ENCODE measurements around the gene STAT5A.

DNA sequence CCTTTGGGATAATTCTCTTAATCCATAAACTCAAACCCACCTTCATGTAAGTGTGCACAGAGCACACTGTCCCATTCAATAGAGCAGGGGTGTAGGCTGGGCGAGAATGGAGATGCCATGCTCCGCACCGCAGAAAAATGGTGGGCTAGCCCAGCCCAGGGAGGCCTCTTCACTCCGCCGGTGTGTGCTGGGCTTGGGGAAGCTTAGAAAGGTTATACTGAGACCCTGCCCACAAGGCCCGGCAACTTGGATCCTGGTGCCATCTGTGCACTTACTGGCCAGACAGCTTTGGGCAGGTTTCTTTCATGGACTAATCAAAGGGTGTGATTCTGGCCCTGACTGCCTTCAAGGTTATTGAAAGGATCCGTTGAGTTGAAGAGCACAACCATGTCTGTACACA lies 3.7 kb upstream of the STAT5A start:
- TF ChIP-seq, protein P1, sequence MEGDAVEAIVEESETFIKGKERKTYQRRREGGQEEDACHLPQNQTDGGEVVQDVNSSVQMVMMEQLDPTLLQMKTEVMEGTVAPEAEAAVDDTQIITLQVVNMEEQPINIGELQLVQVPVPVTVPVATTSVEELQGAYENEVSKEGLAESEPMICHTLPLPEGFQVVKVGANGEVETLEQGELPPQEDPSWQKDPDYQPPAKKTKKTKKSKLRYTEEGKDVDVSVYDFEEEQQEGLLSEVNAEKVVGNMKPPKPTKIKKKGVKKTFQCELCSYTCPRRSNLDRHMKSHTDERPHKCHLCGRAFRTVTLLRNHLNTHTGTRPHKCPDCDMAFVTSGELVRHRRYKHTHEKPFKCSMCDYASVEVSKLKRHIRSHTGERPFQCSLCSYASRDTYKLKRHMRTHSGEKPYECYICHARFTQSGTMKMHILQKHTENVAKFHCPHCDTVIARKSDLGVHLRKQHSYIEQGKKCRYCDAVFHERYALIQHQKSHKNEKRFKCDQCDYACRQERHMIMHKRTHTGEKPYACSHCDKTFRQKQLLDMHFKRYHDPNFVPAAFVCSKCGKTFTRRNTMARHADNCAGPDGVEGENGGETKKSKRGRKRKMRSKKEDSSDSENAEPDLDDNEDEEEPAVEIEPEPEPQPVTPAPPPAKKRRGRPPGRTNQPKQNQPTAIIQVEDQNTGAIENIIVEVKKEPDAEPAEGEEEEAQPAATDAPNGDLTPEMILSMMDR (IDR thresholded peaks at IDR 0.05): no peak
- no peak for TF ChIP-seq POLR2A (IDR thresholded peaks at IDR 0.05)
